HepG2 (cell line): Measurements from ENCODE around the gene NEUROD4.

Experiments
- CREB1 ChIP-seq, 2 experiments: fragments of 450-650 bp in 1 of 2; IDR thresholded peaks; 2 replicates each; pipeline ENCODE4 v1.6.1; 2016 to 2017; ENCODE audit warnings: control low read depth in 1 of 2, mild to moderate bottlenecking in 1 of 2, missing compliant biosample characterization in 1 of 2, missing genetic modification characterization in 1 of 2
- EZH2 ChIP-seq: conservative IDR thresholded peaks from 2 replicates; pipeline ENCODE4 v1.6.1; 2012; ENCODE audit warnings: mild to moderate bottlenecking, low read depth, low read length, moderate library complexity
- FOXA1 ChIP-seq, 2 experiments: fragments of 450-650 bp in 1 of 2; sonication (generic) in 1 of 2; formaldehyde crosslinking in 1 of 2; IDR thresholded peaks; 2 replicates each; pipeline versions ENCODE4 v1.4.0 to v1.6.1; 2016 to 2020; ENCODE audit warnings: missing genetic modification reagents in 1 of 2
- FOXP1 ChIP-seq, 2 experiments: fragments of 450-650 bp in 1 of 2; IDR thresholded peaks; 2 replicates each; pipeline ENCODE4 v1.6.1; 2017 to 2018; ENCODE audit warnings: antibody characterized with exemption in 1 of 2
- GFI1 ChIP-seq: sonication (generic); formaldehyde crosslinking; IDR thresholded peaks from 2 replicates; pipeline ENCODE4 v1.5.0; 2020; ENCODE audit warnings: missing genetic modification reagents, mild to moderate bottlenecking, borderline replicate concordance
- POLR2AphosphoS5 ChIP-seq: IDR thresholded peaks from 2 replicates; pipeline ENCODE4 v1.6.1; 2012; ENCODE audit warnings: low read depth, low read length
- RXRA ChIP-seq: sonication (generic); formaldehyde crosslinking; IDR thresholded peaks from 2 replicates; pipeline ENCODE4 v1.5.1; 2020; ENCODE audit warnings: missing genetic modification reagents
- TARDBP ChIP-seq: sonication (generic); formaldehyde crosslinking; IDR thresholded peaks from 2 replicates; pipeline ENCODE4 v1.8.0; 2022; ENCODE audit warnings: mild to moderate bottlenecking, missing genetic modification reagents
- TRIM24 ChIP-seq: sonication (generic); formaldehyde crosslinking; IDR thresholded peaks from 2 replicates; pipeline ENCODE4 v1.8.0; 2022; ENCODE audit warnings: mild to moderate bottlenecking, missing genetic modification reagents
- ZNF138 ChIP-seq: sonication (generic); formaldehyde crosslinking; IDR thresholded peaks from 2 replicates; pipeline ENCODE4 v1.5.0; 2020; ENCODE audit warnings: mild to moderate bottlenecking, low read depth, missing genetic modification reagents
- ZNF24 ChIP-seq: fragments of 450-650 bp; IDR thresholded peaks from 2 replicates; pipeline ENCODE4 v1.6.1; 2017; ENCODE audit warnings: antibody characterized with exemption, mild to moderate bottlenecking
- ZNF253 ChIP-seq: sonication (generic); formaldehyde crosslinking; IDR thresholded peaks from 2 replicates; pipeline ENCODE4 v1.8.0; 2022; ENCODE audit warnings: mild to moderate bottlenecking, missing genetic modification reagents, borderline replicate concordance
- ZNF772 ChIP-seq: sonication (generic); formaldehyde crosslinking; IDR thresholded peaks from 2 replicates; pipeline ENCODE4 v1.5.0; 2020; ENCODE audit warnings: mild to moderate bottlenecking, missing genetic modification reagents
- ZNF776 ChIP-seq: sonication (generic); formaldehyde crosslinking; IDR thresholded peaks from 2 replicates; pipeline ENCODE4 v1.4.0; 2020; ENCODE audit warnings: mild to moderate bottlenecking, missing genetic modification reagents

- TF ChIP-seq ZNF776 (CRISPR knock-in tag) (no peak), EZH2 (no peak), TRIM24 (no peak), ZNF772 (no peak), GFI1 (CRISPR knock-in tag) (no peak), POLR2AphosphoS5 (no peak), TARDBP (no peak), ZNF253 (no peak), FOXP1 (IDR thresholded peaks at IDR 0.05) (no peak), FOXP1 (CRISPR knock-in tag; IDR thresholded peaks at IDR 0.05) (no peak), CREB1 (IDR thresholded peaks at IDR 0.05) (no peak), CREB1 (CRISPR knock-in tag; IDR thresholded peaks at IDR 0.05) (no peak), RXRA (no peak), ZNF138 (CRISPR knock-in tag) (no peak), FOXA1 (IDR thresholded peaks at IDR 0.05) (no peak), FOXA1 (CRISPR knock-in tag; IDR thresholded peaks at IDR 0.05) (no peak), ZNF24 (no peak)
Observed at GRCh38 chr12:54975272-54975671, 44.5 kb upstream of the NEUROD4 start.
